T-helper 17 cell (primary cell): ENCODE data around the gene C1orf105. TPM values are rescaled to one million over a fixed set of nuclear protein-coding genes. Genes with fewer than 3 reads are reported as not detected.

Source experiments
- ATAC-seq: fragments of 150-1000 bp; cut with Tn5 transposase; 2 replicates; pipeline ENCODE4 v1.10.0; 2021; ENCODE audit warnings: mild to moderate bottlenecking, moderate library complexity
- DNase-seq, 3 donors: peaks; one replicate each; pipeline versions ENCODE4 v3.0.0 to v3.0.0-alpha.2; 2020 to 2021
- H3K9me3 ChIP-seq: one replicate; pipeline ENCODE4 v1.7.0; 2013; ENCODE audit warnings: low read length, mild to moderate bottlenecking; ENCODE audit not compliant: control insufficient read depth, poor library complexity, severe bottlenecking
- H3K27ac Mint-ChIP-seq: one replicate; pipeline ENCODE4 v1.8.0; 2022; ENCODE audit warnings: mild to moderate bottlenecking, moderate library complexity, mixed read lengths
- H3K27me3 Mint-ChIP-seq: one replicate; pipeline ENCODE4 v1.8.0; 2022; ENCODE audit warnings: mixed read lengths
- H3K36me3 Mint-ChIP-seq: one replicate; pipeline ENCODE4 v1.8.0; 2022; ENCODE audit warnings: low read depth, mixed read lengths
- H3K4me1 Mint-ChIP-seq: one replicate; pipeline ENCODE4 v1.8.0; 2022; ENCODE audit warnings: mild to moderate bottlenecking, mixed read lengths
- H3K4me3 Mint-ChIP-seq: one replicate; pipeline ENCODE4 v1.8.0; 2022; ENCODE audit warnings: mild to moderate bottlenecking, moderate library complexity, mixed read lengths
- total RNA-seq, 4 donors: library from RNA in 2 of 4; stranded (reverse) in 2 of 4; gene quantifications; one replicate each; pipeline ENCODE4 v1.2.3 and lab custom pipeline; 2022 to 2026

The C1orf105 gene
- total RNA-seq, 2 donors from 2014 or later: not detected

GRCh38 chr1:172399756-172400721 is 20.4 kb upstream of the C1orf105 start:
- H3K27ac Mint-ChIP-seq: peak overlapping the region; percentile 68
- peak overlapping the region; percentile 68 for H3K4me3 Mint-ChIP-seq

GRCh38 chr1:172400722-172401105 is 19.8 kb upstream of the C1orf105 start:
- Mint-ChIP-seq H3K36me3 (no peaks in the 10 kb centered on the region), H3K27ac (peak overlapping the region; percentile 27), H3K4me1 (peaks cover 24% of the 10 kb centered on the region), H3K27me3 (no peaks in the 10 kb centered on the region), H3K4me3 (no peak overlapping the region)
- no peak for ATAC-seq
- no peak for DNase-seq
- H3K9me3 ChIP-seq: no peaks in the 10 kb centered on the region

More at GRCh38 chr1:172399756-172400721, 20.4 kb upstream of the C1orf105 start:
- H3K9me3 ChIP-seq: no peaks in the 10 kb centered on the region
- ATAC-seq (no peak), DNase-seq (no peak)
- Mint-ChIP-seq H3K27me3 (no peaks in the 10 kb centered on the region), H3K36me3 (no peaks in the 10 kb centered on the region), H3K4me1 (peaks cover 24% of the 10 kb centered on the region)

- peaks cover 24% of the 10 kb centered on the region for H3K4me1 Mint-ChIP-seq
- H3K27ac Mint-ChIP-seq: no peak overlapping the region
- H3K4me3 Mint-ChIP-seq: no peak overlapping the region
- no peaks in the 10 kb centered on the region for H3K9me3 ChIP-seq
- ATAC-seq (no peak), DNase-seq (no peak)
- H3K27me3 Mint-ChIP-seq: no peaks in the 10 kb centered on the region
- no peaks in the 10 kb centered on the region for H3K36me3 Mint-ChIP-seq
These were observed 19.0 kb upstream of the C1orf105 start for GRCh38 chr1:172401477-172401876.

- H3K9me3 ChIP-seq: no peaks in the 10 kb centered on the region
- ATAC-seq (no peak), DNase-seq (no peak)
- Mint-ChIP-seq H3K27me3 (no peaks in the 10 kb centered on the region), H3K36me3 (no peaks in the 10 kb centered on the region), H3K4me3 (no peak overlapping the region), H3K4me1 (peaks cover 24% of the 10 kb centered on the region), H3K27ac (no peak overlapping the region)
These were observed 18.6 kb upstream of the C1orf105 start for GRCh38 chr1:172401892-172402291.

- DNase-seq (no peak), ATAC-seq (no peak)
- H3K27me3 Mint-ChIP-seq: no peaks in the 10 kb centered on the region
- H3K4me1 Mint-ChIP-seq: peaks cover 24% of the 10 kb centered on the region
- H3K27ac Mint-ChIP-seq: no peak overlapping the region
- no peaks in the 10 kb centered on the region for H3K36me3 Mint-ChIP-seq
- H3K4me3 Mint-ChIP-seq: no peak overlapping the region
- H3K9me3 ChIP-seq: no peaks in the 10 kb centered on the region
These were observed 17.5 kb upstream of the C1orf105 start for GRCh38 chr1:172402878-172403569.

GRCh38 chr1:172404121-172404520 is 16.4 kb upstream of the C1orf105 start:
- no peak for DNase-seq
- H3K4me1 Mint-ChIP-seq: peaks cover 15% of the 10 kb centered on the region

GRCh38 chr1:172405912-172406311 is 14.6 kb upstream of the C1orf105 start:
- ATAC-seq (no peak), DNase-seq (no peak)
- no peaks in the 10 kb centered on the region for H3K9me3 ChIP-seq
- Mint-ChIP-seq H3K27ac (no peak overlapping the region), H3K4me3 (no peak overlapping the region), H3K36me3 (no peaks in the 10 kb centered on the region), H3K4me1 (peaks cover 2% of the 10 kb centered on the region), H3K27me3 (no peaks in the 10 kb centered on the region)

More at GRCh38 chr1:172404121-172404520, 16.4 kb upstream of the C1orf105 start:
- H3K36me3 Mint-ChIP-seq: no peaks in the 10 kb centered on the region
- H3K9me3 ChIP-seq: no peaks in the 10 kb centered on the region
- no peak overlapping the region for H3K27ac Mint-ChIP-seq
- H3K27me3 Mint-ChIP-seq: no peaks in the 10 kb centered on the region
- no peak for ATAC-seq
- H3K4me3 Mint-ChIP-seq: no peak overlapping the region

- no peaks in the 10 kb centered on the region for H3K27me3 Mint-ChIP-seq
- no peak overlapping the region for H3K27ac Mint-ChIP-seq
- H3K4me3 Mint-ChIP-seq: no peak overlapping the region
- no peak for DNase-seq
- H3K4me1 Mint-ChIP-seq: peaks cover 2% of the 10 kb centered on the region
- H3K36me3 Mint-ChIP-seq: peaks cover 2% of the 10 kb centered on the region
- no peaks in the 10 kb centered on the region for H3K9me3 ChIP-seq
- ATAC-seq: no peak
These were observed 13.5 kb upstream of the C1orf105 start for GRCh38 chr1:172406968-172407367.

GRCh38 chr1:172408958-172409357 is 11.5 kb upstream of the C1orf105 start:
- no peaks in the 10 kb centered on the region for H3K4me1 Mint-ChIP-seq
- H3K27ac Mint-ChIP-seq: no peak overlapping the region
- H3K36me3 Mint-ChIP-seq: peaks cover 5% of the 10 kb centered on the region
- no peak overlapping the region for H3K4me3 Mint-ChIP-seq
- H3K27me3 Mint-ChIP-seq: no peaks in the 10 kb centered on the region
- no peaks in the 10 kb centered on the region for H3K9me3 ChIP-seq
- DNase-seq (no peak), ATAC-seq (no peak)

- no peaks in the 10 kb centered on the region for H3K9me3 ChIP-seq
- no peak for DNase-seq
- Mint-ChIP-seq H3K36me3 (peaks cover 5% of the 10 kb centered on the region), H3K4me1 (no peaks in the 10 kb centered on the region), H3K4me3 (no peak overlapping the region), H3K27ac (no peak overlapping the region), H3K27me3 (no peaks in the 10 kb centered on the region)
- ATAC-seq: no peak
These were observed 10.5 kb upstream of the C1orf105 start for GRCh38 chr1:172410027-172410426.

GRCh38 chr1:172411791-172412338 is 8.6 kb upstream of the C1orf105 start:
- Mint-ChIP-seq H3K4me1 (peaks cover 3% of the 10 kb centered on the region), H3K4me3 (no peak overlapping the region), H3K27ac (no peak overlapping the region), H3K27me3 (no peaks in the 10 kb centered on the region), H3K36me3 (peaks cover 5% of the 10 kb centered on the region)
- no peak for ATAC-seq
- no peaks in the 10 kb centered on the region for H3K9me3 ChIP-seq
- DNase-seq: no peak

GRCh38 chr1:172414331-172414730 is 6.2 kb upstream of the C1orf105 start:
- no peak overlapping the region for H3K27ac Mint-ChIP-seq
- DNase-seq (no peak), ATAC-seq (no peak)
- H3K4me1 Mint-ChIP-seq: peaks cover 5% of the 10 kb centered on the region
- no peaks in the 10 kb centered on the region for H3K27me3 Mint-ChIP-seq
- no peak overlapping the region for H3K4me3 Mint-ChIP-seq
- peaks cover 5% of the 10 kb centered on the region for H3K36me3 Mint-ChIP-seq
- no peaks in the 10 kb centered on the region for H3K9me3 ChIP-seq

GRCh38 chr1:172416496-172417035 is 3.9 kb upstream of the C1orf105 start:
- DNase-seq: no peak
- Mint-ChIP-seq H3K27ac (no peak overlapping the region), H3K36me3 (peaks cover 5% of the 10 kb centered on the region), H3K4me3 (no peak overlapping the region), H3K27me3 (no peaks in the 10 kb centered on the region), H3K4me1 (peaks cover 7% of the 10 kb centered on the region)
- H3K9me3 ChIP-seq: no peaks in the 10 kb centered on the region
- ATAC-seq: no peak
